NT2/D1 (cell line): ENCODE measurements around the gene PKLR.

ENCODE experiments used
- DNase-seq: peaks from one replicate; pipeline ENCODE4 v3.0.0-alpha.2; 2011; ENCODE audit warnings: low read depth, low spot score
- H3K27me3 ChIP-seq: 2 replicates; pipeline ENCODE4 v1.6.0; 2011; ENCODE audit warnings: mild to moderate bottlenecking; ENCODE audit not compliant: insufficient read length, insufficient read depth
- H3K36me3 ChIP-seq: 2 replicates; pipeline ENCODE4 v1.6.1; 2011; ENCODE audit warnings: mild to moderate bottlenecking, low read length, mixed read lengths; ENCODE audit not compliant: insufficient read depth, insufficient read length
- H3K4me1 ChIP-seq: 2 replicates; pipeline ENCODE4 v1.5.1; 2011; ENCODE audit not compliant: insufficient read depth, insufficient read length
- H3K4me3 ChIP-seq: 2 replicates; pipeline ENCODE4 v1.5.1; 2011; ENCODE audit warnings: low read depth; ENCODE audit not compliant: insufficient read length
- H3K9ac ChIP-seq: 2 replicates; pipeline ENCODE4 v1.6.0; 2011; ENCODE audit warnings: low read depth; ENCODE audit not compliant: insufficient read length
- H3K9me3 ChIP-seq: 2 replicates; pipeline ENCODE4 v1.5.1; 2011; ENCODE audit warnings: mild to moderate bottlenecking, low read length; ENCODE audit not compliant: insufficient read depth
- SUZ12 ChIP-seq: IDR thresholded peaks from 2 replicates; pipeline ENCODE4 v1.6.1; 2011; ENCODE audit not compliant: insufficient read length, insufficient read depth; ENCODE audit errors: extremely low read depth
- YY1 ChIP-seq: IDR thresholded peaks from 2 replicates; pipeline ENCODE4 v1.6.1; 2011; ENCODE audit not compliant: insufficient read length, insufficient read depth
- ZNF274 ChIP-seq: IDR thresholded peaks from 2 replicates; pipeline ENCODE4 v1.6.1; 2011; ENCODE audit warnings: mild to moderate bottlenecking, low read depth, low read length

The PKLR gene

DNA sequence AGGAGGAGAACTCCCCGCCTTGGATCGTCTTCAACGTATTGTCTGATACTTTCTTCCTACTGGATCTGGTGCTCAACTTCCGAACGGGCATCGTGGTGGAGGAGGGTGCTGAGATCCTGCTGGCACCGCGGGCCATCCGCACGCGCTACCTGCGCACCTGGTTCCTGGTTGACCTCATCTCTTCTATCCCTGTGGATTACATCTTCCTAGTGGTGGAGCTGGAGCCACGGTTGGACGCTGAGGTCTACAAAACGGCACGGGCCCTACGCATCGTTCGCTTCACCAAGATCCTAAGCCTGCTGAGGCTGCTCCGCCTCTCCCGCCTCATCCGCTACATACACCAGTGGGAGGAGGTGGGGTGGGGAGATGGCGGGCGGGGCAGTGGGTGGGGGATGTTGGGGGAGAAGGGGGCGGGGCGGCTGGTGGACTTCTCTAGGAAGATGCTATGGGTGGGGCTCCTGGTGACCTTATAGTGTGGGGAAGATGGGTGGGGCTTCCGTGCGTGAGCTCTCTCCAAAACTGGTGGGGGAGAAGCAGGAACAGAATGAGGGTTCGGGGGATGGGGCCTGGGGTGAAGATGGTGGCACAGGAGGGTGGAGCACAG lies 18.6 kb downstream of the PKLR start:
- Histone ChIP-seq H3K4me1 (peaks cover 22% of the 10 kb centered on the region), H3K36me3 (peaks cover 13% of the 10 kb centered on the region), H3K4me3 (no peak overlapping the region), H3K9ac (no peak overlapping the region), H3K27me3 (no peaks in the 10 kb centered on the region), H3K9me3 (no peaks in the 10 kb centered on the region)
- no peak for DNase-seq
- TF ChIP-seq YY1: no peak
- no peak for TF ChIP-seq SUZ12
- no peak for TF ChIP-seq ZNF274

GRCh38 chr1:155279268-155279667 lies 22.0 kb downstream of the PKLR start:
- Histone ChIP-seq H3K4me1 (peaks cover 18% of the 10 kb centered on the region), H3K36me3 (peaks cover 4% of the 10 kb centered on the region), H3K27me3 (peaks cover 7% of the 10 kb centered on the region), H3K9me3 (peaks cover 11% of the 10 kb centered on the region), H3K4me3 (no peak overlapping the region), H3K9ac (peak overlapping the region; percentile 52)
- no peak for TF ChIP-seq SUZ12
- no peak for TF ChIP-seq ZNF274
- TF ChIP-seq YY1: no peak
- DNase-seq: no peak

- H3K27me3 ChIP-seq: peaks cover 7% of the 10 kb centered on the region
- H3K4me3 ChIP-seq: no peak overlapping the region
- no peak for DNase-seq
- peaks cover 4% of the 10 kb centered on the region for H3K36me3 ChIP-seq
- peak overlapping the region; percentile 52 for H3K9ac ChIP-seq
- TF ChIP-seq SUZ12: no peak
- no peak for TF ChIP-seq ZNF274
- TF ChIP-seq YY1: no peak
- H3K9me3 ChIP-seq: peaks cover 11% of the 10 kb centered on the region
- H3K4me1 ChIP-seq: peaks cover 18% of the 10 kb centered on the region
Measured at GRCh38 chr1:155278689-155279160, 22.5 kb downstream of the PKLR start.

DNA sequence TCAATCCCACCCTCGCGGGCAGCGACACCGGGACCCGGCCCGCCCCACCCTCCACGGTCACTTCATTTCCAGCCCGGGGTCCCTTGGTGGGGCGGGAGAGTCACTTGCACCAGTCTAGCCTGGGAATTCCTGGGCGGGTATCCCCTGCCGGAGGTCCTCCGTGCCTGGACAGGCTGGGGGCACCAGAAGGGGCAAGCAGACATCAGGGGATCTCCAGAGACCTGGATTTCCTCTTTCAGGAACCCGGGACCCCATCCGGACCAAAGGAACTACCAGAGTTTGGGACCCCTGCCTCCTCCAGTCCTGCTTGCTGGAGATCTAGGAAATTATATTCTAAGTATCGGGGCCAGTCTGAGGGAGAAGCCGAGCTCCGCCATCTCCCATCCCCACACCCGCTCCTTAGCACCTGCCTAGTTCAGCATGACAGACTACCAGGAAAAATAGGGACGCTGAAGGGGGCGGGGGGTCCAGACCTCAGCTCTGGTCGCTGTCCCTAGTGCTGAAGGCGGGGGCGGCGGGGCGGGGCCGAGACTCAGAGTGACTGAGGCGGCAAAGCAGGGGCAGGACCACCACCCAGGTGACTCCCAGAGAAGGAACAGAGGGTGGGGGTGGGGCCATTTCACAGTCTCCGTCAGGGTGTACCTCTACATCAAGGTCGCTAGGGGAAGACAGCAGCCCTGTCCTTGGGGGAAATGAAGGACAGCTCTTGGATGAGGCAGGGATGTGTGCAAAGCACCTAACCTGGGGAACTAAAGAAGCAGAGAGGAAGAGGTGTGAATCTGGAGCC lies 23.1 kb downstream of the PKLR start:
- H3K9me3 ChIP-seq: peaks cover 11% of the 10 kb centered on the region
- H3K36me3 ChIP-seq: peaks cover 4% of the 10 kb centered on the region
- no peak for TF ChIP-seq SUZ12
- TF ChIP-seq YY1: no peak
- no peak for TF ChIP-seq ZNF274
- DNase-seq: peak; percentile 93
- peaks cover 7% of the 10 kb centered on the region for H3K27me3 ChIP-seq
- H3K4me3 ChIP-seq: peak overlapping the region; percentile 78
- peak overlapping the region; percentile 86 for H3K9ac ChIP-seq
- peaks cover 18% of the 10 kb centered on the region for H3K4me1 ChIP-seq

- peak within 1 kb of the TSS; percentile 86 for H3K9ac ChIP-seq
- DNase-seq: peak; percentile 100
Measured at GRCh38 chr1:155277070-155277901, 24.0 kb downstream of the PKLR start, which contains the start of gene HCN3. Gene HCN3 (plus strand): TSS chr1:155277463. CDS start chr1:155277591, 128 bp downstream.

GRCh38 chr1:155273343-155274245 lies 27.6 kb downstream of the PKLR start, which contains the start of gene CLK2:
Gene CLK2 (minus strand): TSS chr1:155273504. CDS start chr1:155270977, 2,527 bp downstream.
- H3K36me3 ChIP-seq: peaks cover 37% of the 10 kb centered on the region
- peak within 1 kb of the TSS; percentile 63 for H3K4me3 ChIP-seq
- peak; percentile 99 for DNase-seq
- peaks cover 11% of the 10 kb centered on the region for H3K9me3 ChIP-seq
- TF ChIP-seq YY1 (no peak), ZNF274 (no peak), SUZ12 (no peak)
- H3K4me1 ChIP-seq: peaks cover 10% of the 10 kb centered on the region
- H3K27me3 ChIP-seq: peaks cover 7% of the 10 kb centered on the region
- peak within 1 kb of the TSS; percentile 87 for H3K9ac ChIP-seq

More at GRCh38 chr1:155277070-155277901, 24.0 kb downstream of the PKLR start, which contains the start of gene HCN3:
- Histone ChIP-seq H3K4me1 (peaks cover 14% of the 10 kb centered on the region), H3K27me3 (peaks cover 7% of the 10 kb centered on the region), H3K9me3 (peaks cover 11% of the 10 kb centered on the region), H3K4me3 (peak within 1 kb of the TSS; percentile 78), H3K36me3 (peaks cover 3% of the 10 kb centered on the region)
- no peak for TF ChIP-seq SUZ12
- no peak for TF ChIP-seq YY1
- TF ChIP-seq ZNF274: no peak
